ENCODE results near the gene COG5.

COG5 gene

GRCh38 chr7:107387573-107388219 is 176.0 kb downstream of the COG5 start:
- DNase-seq, result peak; percentile 50

- DNase-seq, result no peak
Observed at GRCh38 chr7:107387128-107387527, 176.6 kb downstream of the COG5 start.

GRCh38 chr7:107386548-107387102 is 177.1 kb downstream of the COG5 start:
- DNase-seq, result no peak

GRCh38 chr7:107384025-107384424 is 179.7 kb downstream of the COG5 start:
- no peak for DNase-seq

- DNase-seq, result no peak
Observed at GRCh38 chr7:107383203-107383602, 180.5 kb downstream of the COG5 start.

- no peak for DNase-seq
Observed at GRCh38 chr7:107381453-107381852, 182.3 kb downstream of the COG5 start.

- DNase-seq, result no peak
Observed at GRCh38 chr7:107373354-107373753, 190.4 kb downstream of the COG5 start.

GRCh38 chr7:107372298-107372697 is 191.4 kb downstream of the COG5 start:
- DNase-seq, result peak; percentile 84

GRCh38 chr7:107370816-107371215 is 192.9 kb downstream of the COG5 start:
- DNase-seq, result no peak

- no peak for DNase-seq
Observed at GRCh38 chr7:107364787-107365186, 198.9 kb downstream of the COG5 start.

GRCh38 chr7:107359520-107360316 is 204.0 kb downstream of the COG5 start:
- no peak for DNase-seq

- peak; percentile 26 for DNase-seq
Observed at GRCh38 chr7:107355616-107356015, 208.1 kb downstream of the COG5 start.

- DNase-seq, result no peak
Observed at GRCh38 chr7:107354640-107355039, 209.1 kb downstream of the COG5 start.

GRCh38 chr7:107353701-107354100 is 210.0 kb downstream of the COG5 start:
- no peak for DNase-seq

- DNase-seq, result no peak
Observed at GRCh38 chr7:107345898-107346297, 217.8 kb downstream of the COG5 start.

GRCh38 chr7:107344799-107345198 is 218.9 kb downstream of the COG5 start:
- DNase-seq, result no peak

GRCh38 chr7:107344286-107344685 is 219.4 kb downstream of the COG5 start:
- no peak for DNase-seq

- DNase-seq, result no peak
Observed at GRCh38 chr7:107338080-107338479, 225.6 kb downstream of the COG5 start.

GRCh38 chr7:107332488-107333269 is 231.0 kb downstream of the COG5 start:
- DNase-seq, result no peak

GRCh38 chr7:107330478-107330877 is 233.2 kb downstream of the COG5 start:
- no peak for DNase-seq

- DNase-seq, result no peak
Observed at GRCh38 chr7:107327986-107328569, 235.6 kb downstream of the COG5 start.

- DNase-seq, result no peak
Observed at GRCh38 chr7:107326061-107326460, 237.7 kb downstream of the COG5 start.

GRCh38 chr7:107322015-107322414 is 241.7 kb downstream of the COG5 start:
- DNase-seq, result no peak

Data from HCEC 1CT (cell line).